PC-9 (cell line): ENCODE data around the gene NTM. TPM values are rescaled to one million over a fixed set of nuclear protein-coding genes. Genes with fewer than 3 reads are reported as not detected.

Experiments
- BruUV-seq: library from RNA; stranded (reverse); fragments of 400-500 nt; replicated peaks from 2 replicates; lab custom pipeline; 2021; lab: Mats Ljungman, UMichigan
- CTCF ChIA-PET: fragments of 300-600 bp; sonication (Branson Sonifier 250); formaldehyde crosslinking; loops from one replicate; lab custom pipeline; 2022; ENCODE audit warnings: antibody characterized with exemption; lab: Charles Lee
- POLR2A ChIA-PET: fragments of 300-600 bp; sonication (Branson Sonifier 250); formaldehyde crosslinking; loops from one replicate; lab custom pipeline; 2022; ENCODE audit warnings: antibody characterized with exemption; ENCODE audit not compliant: unreplicated experiment; lab: Charles Lee
- DNase-seq, 2 experiments: peaks; one replicate each; pipeline versions ENCODE4 v3.0.0 to v3.0.0-alpha.2; 2015 to 2022; ENCODE audit warnings: mixed read lengths in 1 of 2
- H2AFZ ChIP-seq: fragments of 200-600 bp; sonication (generic); 2 replicates; pipeline ENCODE4 v1.8.1; 2017; ENCODE audit warnings: antibody characterized with exemption
- H3F3A ChIP-seq: fragments of 200-600 bp; sonication (generic); 2 replicates; pipeline ENCODE4 v1.8.1; 2017; ENCODE audit warnings: antibody characterized with exemption, mild to moderate bottlenecking, low read depth; ENCODE audit not compliant: insufficient read depth
- H3K27ac ChIP-seq: fragments of 200-600 bp; sonication (generic); 2 replicates; pipeline ENCODE4 v1.6.1; 2016; ENCODE audit warnings: mixed run types
- H3K27me3 ChIP-seq: fragments of 200-600 bp; sonication (generic); 2 replicates; pipeline ENCODE4 v1.6.1; 2016; ENCODE audit warnings: low read depth, mixed run types; ENCODE audit not compliant: insufficient read depth
- H3K36me3 ChIP-seq: fragments of 200-600 bp; sonication (generic); 2 replicates; pipeline ENCODE4 v1.6.1; 2016; ENCODE audit warnings: low read depth, mixed run types
- H3K4me1 ChIP-seq: fragments of 200-600 bp; sonication (generic); replicated peaks from 2 replicates; pipeline ENCODE4 v1.6.1; 2016; ENCODE audit warnings: mixed run types; ENCODE audit not compliant: insufficient read depth
- H3K4me2 ChIP-seq: fragments of 200-600 bp; sonication (generic); 2 replicates; pipeline ENCODE4 v1.6.1; 2017; ENCODE audit warnings: mixed run types
- H3K4me3 ChIP-seq: fragments of 200-600 bp; sonication (generic); 2 replicates; pipeline ENCODE4 v1.6.1; 2016; ENCODE audit warnings: mixed run types
- H3K79me2 ChIP-seq: fragments of 200-600 bp; sonication (generic); 2 replicates; pipeline ENCODE4 v1.6.1; 2017; ENCODE audit warnings: low read depth, mixed run types
- H3K9me2 ChIP-seq: fragments of 200-600 bp; sonication (generic); 2 replicates; pipeline ENCODE4 v1.8.1; 2017; ENCODE audit warnings: mild to moderate bottlenecking; ENCODE audit not compliant: insufficient read depth
- H3K9me3 ChIP-seq: fragments of 200-600 bp; sonication (generic); 2 replicates; pipeline ENCODE4 v1.8.1; 2016; ENCODE audit warnings: low read depth; ENCODE audit not compliant: insufficient read depth
- H4K20me1 ChIP-seq: fragments of 200-600 bp; sonication (generic); 2 replicates; pipeline ENCODE4 v1.8.1; 2017; ENCODE audit not compliant: insufficient read depth
- EZH2 ChIP-seq: fragments of 200-600 bp; sonication (generic); IDR thresholded peaks from 2 replicates; pipeline ENCODE4 v1.8.0; 2017; ENCODE audit warnings: antibody characterized with exemption, low read depth
- intact Hi-C: fragments of 100-400 bp; cut with micrococcal nuclease; formaldehyde crosslinking; loops from one replicate; pipeline ENCODE4 v1.10.0; 2022; ENCODE audit not compliant: unreplicated experiment
- total RNA-seq: library from RNA; stranded (reverse); gene quantifications from 2 replicates; pipeline ENCODE4 v1.2.3, GENCODE V29; 2021
- TF ChIP-seq, protein P1 (sequence below): fragments of 200-600 bp; sonication (generic); conservative IDR thresholded peaks from 2 replicates; pipeline ENCODE4 v1.6.1; 2017; ENCODE audit warnings: mixed run types, antibody characterized with exemption, mild to moderate bottlenecking, moderate library complexity

The NTM gene
- total RNA-seq, 1 experiment from 2014 or later, result not detected

- intact Hi-C loops, result no loop called here
Observed at GRCh38 chr11:132357811-132358572, 987.6 kb downstream of the NTM start.

GRCh38 chr11:132358573-132358953, 988.1 kb downstream of the NTM start:
- H3K79me2 ChIP-seq, result no peaks in the 10 kb centered on the region
- DNase-seq, result no peak
- no peaks in the 10 kb centered on the region for H3K9me2 ChIP-seq
- H3K36me3 ChIP-seq, result no peaks in the 10 kb centered on the region
- no peak overlapping the region for H2AFZ ChIP-seq
- H3F3A ChIP-seq, result no peaks in the 10 kb centered on the region
- peaks cover 12% of the 10 kb centered on the region; the same call in 1 of the 2 replicates for H3K27me3 ChIP-seq
- CTCF ChIA-PET, result no interaction called here
- no peak overlapping the region for H3K4me2 ChIP-seq
- no TSS peak for BruUV-seq
- H3K27ac ChIP-seq, result no peak overlapping the region
- H4K20me1 ChIP-seq, result no peaks in the 10 kb centered on the region
- POLR2A ChIA-PET, result no interaction called here
- H3K4me3 ChIP-seq, result no peak overlapping the region
- TF ChIP-seq EZH2, result no peak
- H3K9me3 ChIP-seq, result no peaks in the 10 kb centered on the region
- H3K4me1 ChIP-seq, result no peaks in the 10 kb centered on the region
- intact Hi-C loops, result no loop called here

More at GRCh38 chr11:132357811-132358572, 987.6 kb downstream of the NTM start:
- Histone ChIP-seq H3K27ac (no peak overlapping the region), H3K4me2 (no peak overlapping the region), H3K4me1 (no peaks in the 10 kb centered on the region), H3F3A (no peaks in the 10 kb centered on the region), H3K79me2 (no peaks in the 10 kb centered on the region), H4K20me1 (no peaks in the 10 kb centered on the region), H3K4me3 (no peak overlapping the region), H3K27me3 (peaks cover 18% of the 10 kb centered on the region), H3K9me3 (no peaks in the 10 kb centered on the region), H3K36me3 (no peaks in the 10 kb centered on the region), H2AFZ (no peak overlapping the region), H3K9me2 (no peaks in the 10 kb centered on the region)
- BruUV-seq, result no TSS peak
- POLR2A ChIA-PET, result no interaction called here
- DNase-seq, result no peak
- CTCF ChIA-PET, result no interaction called here
- TF ChIP-seq, protein P1, sequence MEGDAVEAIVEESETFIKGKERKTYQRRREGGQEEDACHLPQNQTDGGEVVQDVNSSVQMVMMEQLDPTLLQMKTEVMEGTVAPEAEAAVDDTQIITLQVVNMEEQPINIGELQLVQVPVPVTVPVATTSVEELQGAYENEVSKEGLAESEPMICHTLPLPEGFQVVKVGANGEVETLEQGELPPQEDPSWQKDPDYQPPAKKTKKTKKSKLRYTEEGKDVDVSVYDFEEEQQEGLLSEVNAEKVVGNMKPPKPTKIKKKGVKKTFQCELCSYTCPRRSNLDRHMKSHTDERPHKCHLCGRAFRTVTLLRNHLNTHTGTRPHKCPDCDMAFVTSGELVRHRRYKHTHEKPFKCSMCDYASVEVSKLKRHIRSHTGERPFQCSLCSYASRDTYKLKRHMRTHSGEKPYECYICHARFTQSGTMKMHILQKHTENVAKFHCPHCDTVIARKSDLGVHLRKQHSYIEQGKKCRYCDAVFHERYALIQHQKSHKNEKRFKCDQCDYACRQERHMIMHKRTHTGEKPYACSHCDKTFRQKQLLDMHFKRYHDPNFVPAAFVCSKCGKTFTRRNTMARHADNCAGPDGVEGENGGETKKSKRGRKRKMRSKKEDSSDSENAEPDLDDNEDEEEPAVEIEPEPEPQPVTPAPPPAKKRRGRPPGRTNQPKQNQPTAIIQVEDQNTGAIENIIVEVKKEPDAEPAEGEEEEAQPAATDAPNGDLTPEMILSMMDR, result no peak

- H3K36me3 ChIP-seq, result no peaks in the 10 kb centered on the region
- no peaks in the 10 kb centered on the region for H3K9me3 ChIP-seq
- no peak for DNase-seq
- TF ChIP-seq, protein P1, result no peak
- no peak for TF ChIP-seq EZH2
- H3K4me1 ChIP-seq, result no peaks in the 10 kb centered on the region
- ChIA-PET POLR2A (no interaction called here), CTCF (no interaction called here)
- H3K4me2 ChIP-seq, result no peak overlapping the region
- H2AFZ ChIP-seq, result no peak overlapping the region
- H3K27ac ChIP-seq, result no peak overlapping the region
- H4K20me1 ChIP-seq, result no peaks in the 10 kb centered on the region
- no peaks in the 10 kb centered on the region for H3K27me3 ChIP-seq
- no peak overlapping the region for H3K4me3 ChIP-seq
- intact Hi-C loops, result no loop called here
- H3K79me2 ChIP-seq, result no peaks in the 10 kb centered on the region
- H3K9me2 ChIP-seq, result no peaks in the 10 kb centered on the region
- H3F3A ChIP-seq, result no peaks in the 10 kb centered on the region
- no TSS peak for BruUV-seq
Observed at GRCh38 chr11:132361011-132361550, 990.7 kb downstream of the NTM start.
